ENCODE measurements around the gene ATG7. TPM values are rescaled to one million over a fixed set of nuclear protein-coding genes. Genes with fewer than 3 reads are reported as not detected.
"Not testable (repeated sequence)": the region's sequence is repeated elsewhere in the genome, so short reads cannot be mapped to it uniquely, and the experiment has no call there.

Gene ATG7
- polyA plus RNA-seq, 3 donors: 23.1 to 27.4 (median 26.6) TPM

DNA sequence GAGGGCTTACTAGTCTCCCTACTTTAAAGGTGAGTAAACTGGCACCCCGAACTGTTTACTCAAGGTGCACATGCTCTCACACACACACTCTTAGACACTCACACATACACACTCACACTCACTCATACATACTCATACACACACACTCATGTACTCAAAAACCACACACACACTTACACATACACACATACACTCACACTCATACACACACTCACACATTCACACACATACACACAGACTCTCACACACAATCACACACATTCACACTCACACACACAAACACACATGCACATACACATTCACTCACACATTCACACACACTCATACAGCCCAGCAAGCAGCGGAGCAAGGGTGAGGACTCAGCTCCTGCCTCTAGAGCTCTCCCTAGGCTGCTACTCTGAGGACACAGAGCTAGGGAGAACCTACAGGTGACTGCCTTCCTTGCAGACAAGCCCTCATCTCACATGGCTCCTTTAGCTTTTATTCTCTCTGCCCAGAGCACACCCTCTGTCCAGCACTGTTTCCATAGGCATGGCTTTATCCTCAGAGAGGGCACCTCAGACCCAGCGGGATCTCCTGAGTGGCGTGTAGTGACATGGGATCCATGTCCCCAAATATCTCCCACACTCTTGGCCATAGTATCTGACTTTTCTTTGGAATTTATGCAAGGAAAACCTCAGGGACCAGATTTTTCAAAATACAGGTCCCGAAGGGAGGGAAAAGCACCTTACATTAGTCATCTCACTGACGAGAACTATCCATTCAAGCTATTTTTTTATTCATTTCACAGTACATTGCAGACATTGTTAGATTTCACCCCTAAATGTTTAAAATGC is 26.2 kb upstream of the ATG7 start:
- no peak for DNase-seq (ENCODE audit: extremely low read depth in 1 of 11, low read depth in 9 of 11, low spot score in 4 of 11)

GRCh38 chr3:11246663-11246970 is 25.6 kb upstream of the ATG7 start:
- DNase-seq (ENCODE audit: extremely low read depth in 1 of 11, low read depth in 9 of 11, low spot score in 4 of 11): no peak

DNA sequence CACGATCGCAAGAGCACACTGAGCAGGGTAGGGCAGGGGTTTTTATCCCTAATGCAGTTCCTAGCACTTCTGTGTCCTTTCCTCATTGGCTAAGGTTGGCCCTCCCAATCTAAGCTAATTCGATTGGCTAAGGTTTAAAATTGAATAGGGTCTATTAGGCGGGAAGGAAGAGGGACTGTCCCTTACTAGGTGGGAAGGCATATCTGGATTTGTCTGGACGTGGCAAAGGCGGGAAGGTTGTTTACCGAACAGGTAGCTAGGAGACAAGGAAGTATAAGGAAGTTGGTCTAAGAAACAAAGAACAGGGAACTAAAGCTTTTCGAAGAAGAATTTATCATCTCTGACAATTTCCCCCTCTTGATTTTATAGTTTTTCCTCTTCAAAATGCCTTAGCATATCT is 24.8 kb upstream of the ATG7 start:
- no peak for DNase-seq (ENCODE audit: extremely low read depth in 1 of 11, low read depth in 9 of 11, low spot score in 4 of 11)

GRCh38 chr3:11248596-11248995 is 23.6 kb upstream of the ATG7 start:
- no peak for DNase-seq (ENCODE audit: extremely low read depth in 1 of 11, low read depth in 9 of 11, low spot score in 4 of 11)

DNA sequence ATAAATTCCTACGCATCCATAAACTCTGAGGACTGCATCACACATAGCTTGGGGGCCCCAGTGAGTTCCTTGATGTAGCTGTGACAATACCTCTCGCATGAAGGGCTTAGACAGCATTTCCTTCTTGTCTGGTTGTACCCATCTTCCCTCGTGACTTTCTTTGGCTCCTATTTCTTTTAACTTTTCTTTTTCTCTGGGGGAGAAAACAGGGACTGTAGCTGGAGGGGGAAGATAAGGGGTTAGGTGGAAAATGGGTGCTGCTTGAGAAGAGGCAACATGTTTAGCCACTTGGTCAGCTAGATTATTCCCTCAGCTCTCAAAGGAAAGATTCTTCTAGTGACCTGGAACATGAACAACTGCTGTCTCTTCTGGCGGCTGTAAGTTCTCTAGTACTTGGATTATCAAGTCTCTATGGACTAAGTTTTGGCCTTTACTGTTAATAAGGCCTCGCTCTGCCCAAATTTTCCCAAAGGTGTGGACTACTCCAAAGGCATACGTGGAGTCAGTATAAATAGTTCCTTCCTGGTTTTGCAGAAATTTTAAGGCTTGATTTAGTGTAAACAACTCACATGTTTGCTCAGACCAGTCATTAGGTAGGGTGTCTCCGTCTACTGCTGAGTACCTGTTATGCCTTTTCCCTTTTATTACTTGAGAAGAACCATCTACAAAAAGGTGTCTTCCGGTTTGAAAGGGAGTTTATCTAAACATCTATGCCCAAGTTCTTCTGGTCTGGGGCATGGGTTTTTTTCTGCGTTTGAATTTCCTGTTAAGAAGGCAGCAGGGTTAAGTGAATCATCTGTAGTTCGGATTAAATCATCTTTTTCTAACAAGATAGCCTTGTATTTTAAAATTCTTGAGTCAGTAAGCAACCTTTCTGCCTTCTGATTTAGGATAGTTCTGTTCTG is 21.0 kb upstream of the ATG7 start:
- no peak for DNase-seq (ENCODE audit: extremely low read depth in 1 of 11, low read depth in 9 of 11, low spot score in 4 of 11)

- no peak for DNase-seq (ENCODE audit: extremely low read depth in 1 of 11, low read depth in 9 of 11, low spot score in 4 of 11)
Measured at GRCh38 chr3:11251807-11252176, 20.4 kb upstream of the ATG7 start.

GRCh38 chr3:11254876-11255275 is 17.3 kb upstream of the ATG7 start:
- no peak for DNase-seq (ENCODE audit: extremely low read depth in 1 of 11, low read depth in 9 of 11, low spot score in 4 of 11)

DNA sequence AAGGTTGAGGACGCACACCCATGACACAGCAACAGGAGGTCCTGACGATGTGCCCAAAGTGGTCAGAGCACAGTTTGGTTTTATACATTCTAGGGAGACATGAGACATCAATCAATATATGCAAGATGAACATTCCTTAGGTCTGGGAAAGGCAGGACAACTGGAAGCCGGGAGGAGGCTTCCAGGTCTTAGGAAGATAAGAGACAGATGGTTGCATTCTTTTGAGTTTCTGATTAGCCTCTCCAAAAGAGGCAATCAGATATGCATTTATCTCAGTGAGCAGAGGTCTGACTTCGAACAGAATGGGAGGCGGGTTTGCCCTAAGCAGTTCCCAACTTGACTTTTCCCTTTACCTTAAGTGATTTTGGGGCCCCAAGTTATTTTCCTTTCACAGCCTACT is 16.7 kb upstream of the ATG7 start:
- not testable (repeated sequence) for DNase-seq (ENCODE audit: extremely low read depth in 1 of 11, low read depth in 9 of 11, low spot score in 4 of 11)

GRCh38 chr3:11258958-11259357 is 13.2 kb upstream of the ATG7 start:
- DNase-seq (ENCODE audit: extremely low read depth in 1 of 11, low read depth in 9 of 11, low spot score in 4 of 11): no peak

DNA sequence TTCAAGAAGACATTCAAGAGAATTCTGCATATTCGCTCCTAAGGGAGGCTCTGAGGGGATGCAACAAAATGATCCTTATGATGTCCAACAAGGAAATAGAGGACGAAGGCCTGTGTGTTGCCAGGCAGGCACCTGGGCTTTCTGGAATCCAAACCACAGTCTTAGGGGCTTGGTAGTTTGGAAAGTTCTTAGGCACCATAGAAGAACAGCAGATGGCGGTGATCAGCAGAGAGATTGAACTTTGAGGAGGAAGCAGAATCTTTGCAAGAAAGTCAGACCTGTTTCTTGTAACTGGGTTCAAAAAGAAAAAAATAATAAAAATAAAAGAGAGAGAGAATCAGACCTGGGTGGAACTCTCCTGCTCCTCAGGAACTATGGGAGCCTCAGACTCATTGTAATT is 11.7 kb upstream of the ATG7 start:
- DNase-seq (ENCODE audit: extremely low read depth in 1 of 11, low read depth in 9 of 11, low spot score in 4 of 11): no peak

DNA sequence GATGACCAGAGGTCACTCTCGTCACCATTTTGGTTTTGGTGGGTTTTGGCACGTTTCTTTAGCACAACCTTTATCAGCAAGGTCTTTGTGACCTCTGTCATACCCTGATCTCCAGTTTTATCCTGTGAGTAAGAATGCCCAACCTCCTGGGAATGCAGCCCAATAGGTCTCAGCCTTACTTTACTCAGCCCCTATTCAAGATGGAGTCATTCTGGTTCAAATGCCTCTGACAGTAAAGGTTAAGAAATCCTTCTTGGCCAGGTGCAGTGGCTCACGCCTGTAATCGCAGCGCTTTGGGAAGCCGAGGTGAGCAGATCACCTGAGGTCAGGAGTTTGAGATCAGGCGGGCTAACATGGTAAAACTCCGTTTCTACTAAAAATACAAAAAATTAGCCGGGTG is 3.2 kb upstream of the ATG7 start:
- no peak for DNase-seq (ENCODE audit: extremely low read depth in 1 of 11, low read depth in 9 of 11, low spot score in 4 of 11)

DNA sequence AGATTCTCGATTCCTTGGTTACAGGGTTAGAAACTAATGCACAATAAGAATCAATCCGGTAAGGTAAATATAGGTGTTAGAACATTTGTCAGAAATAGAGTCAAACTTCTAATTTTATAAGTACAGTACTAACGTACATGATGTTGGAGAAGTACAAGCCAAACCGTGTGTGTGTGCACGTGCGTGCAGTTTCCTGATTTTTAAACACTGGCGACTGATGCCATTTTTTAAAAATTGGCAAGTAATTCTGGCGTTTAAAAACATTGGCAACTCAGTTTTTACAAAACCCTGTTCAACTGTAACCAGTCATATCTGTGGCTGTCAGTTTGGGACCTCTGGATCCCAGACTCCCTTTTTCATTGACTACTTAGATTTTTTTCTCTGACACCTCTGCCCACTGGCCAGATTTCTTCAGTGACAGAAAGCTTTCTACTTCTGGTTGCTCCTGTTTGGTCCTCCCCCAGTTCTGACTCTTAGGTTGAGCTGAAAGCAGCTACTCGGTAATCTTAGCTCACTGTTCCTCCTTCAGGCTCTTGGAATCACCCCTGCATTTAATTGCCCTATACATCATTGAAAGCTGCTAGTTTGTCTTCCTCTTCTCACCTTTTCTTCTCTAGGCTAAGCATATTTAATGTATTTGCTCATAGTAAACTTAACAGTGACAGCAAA is 843 bp downstream of the ATG7 start:
- no peak for DNase-seq (ENCODE audit: extremely low read depth in 1 of 11, low read depth in 9 of 11, low spot score in 4 of 11)

DNA sequence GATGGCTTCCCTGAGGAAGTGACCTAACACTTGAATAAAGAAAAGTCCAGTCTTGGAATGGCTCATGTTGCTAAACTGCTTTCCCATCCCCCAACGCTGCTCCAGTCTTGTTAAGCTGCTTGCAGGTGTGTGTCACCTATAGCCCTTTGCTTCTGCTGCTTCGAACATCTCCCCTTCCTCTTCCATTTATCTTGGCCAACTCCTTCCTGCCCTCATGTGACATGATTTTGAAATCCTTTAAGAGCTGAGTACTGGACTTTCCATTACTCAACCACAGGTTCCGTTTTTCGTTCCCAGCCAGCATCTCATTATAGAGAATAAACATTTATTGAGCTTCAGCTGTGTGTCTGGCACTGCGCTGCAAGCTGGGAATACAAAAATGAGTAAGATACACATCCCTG is 1.7 kb downstream of the ATG7 start:
- no peak for DNase-seq (ENCODE audit: extremely low read depth in 1 of 11, low read depth in 9 of 11, low spot score in 4 of 11)

GRCh38 chr3:11274566-11275142 is 2.5 kb downstream of the ATG7 start:
- no peak for DNase-seq (ENCODE audit: extremely low read depth in 1 of 11, low read depth in 9 of 11, low spot score in 4 of 11)

- DNase-seq (ENCODE audit: extremely low read depth in 1 of 11, low read depth in 9 of 11, low spot score in 4 of 11): no peak
Measured at GRCh38 chr3:11275926-11276325, 3.7 kb downstream of the ATG7 start.

GRCh38 chr3:11276901-11277300 is 4.7 kb downstream of the ATG7 start:
- no peak for DNase-seq (ENCODE audit: extremely low read depth in 1 of 11, low read depth in 9 of 11, low spot score in 4 of 11)

GRCh38 chr3:11282250-11283138 is 10.3 kb downstream of the ATG7 start:
- DNase-seq (ENCODE audit: extremely low read depth in 1 of 11, low read depth in 9 of 11, low spot score in 4 of 11): peak in 8 of 11 donors; percentile 29 to 65 (median 54)

GRCh38 chr3:11283139-11283475 is 10.9 kb downstream of the ATG7 start:
- no peak for DNase-seq (ENCODE audit: extremely low read depth in 1 of 11, low read depth in 9 of 11, low spot score in 4 of 11)

DNA sequence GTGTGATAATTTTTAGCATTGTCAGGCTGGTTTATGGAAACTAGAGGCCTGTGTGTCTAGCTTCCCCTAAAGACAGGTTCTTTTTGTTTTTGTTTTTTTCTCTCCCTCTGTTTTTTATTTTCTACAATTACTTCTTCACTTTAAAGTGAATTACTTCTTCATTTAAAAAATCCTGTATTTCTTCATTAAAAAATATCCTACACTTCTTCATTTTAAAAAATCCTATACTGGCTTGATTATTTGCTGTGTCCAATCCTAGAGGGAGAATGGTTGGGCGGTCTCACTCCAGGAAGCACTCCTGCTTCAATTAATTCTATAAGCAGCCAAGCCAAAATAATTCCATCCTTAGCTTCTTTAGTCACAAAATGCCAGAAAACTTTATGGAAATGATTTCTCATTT is 11.8 kb downstream of the ATG7 start:
- DNase-seq (ENCODE audit: extremely low read depth in 1 of 11, low read depth in 9 of 11, low spot score in 4 of 11): no peak

Data from renal cortex interstitium (tissue), 11 donors.